Body of pancreas (tissue), 4 donors: ENCODE data around the gene SRSF4. TPM values are rescaled to one million over a fixed set of nuclear protein-coding genes. Genes with fewer than 3 reads are reported as not detected.
A peak's percentile ranks its signal among the peaks of the same experiment; 100 is the strongest.

ENCODE experiments used
- ATAC-seq: fragments of 150-250 bp; one replicate; pipeline ENCODE4 v1.9.1; 2016
- DNase-seq, 4 donors: peaks; one replicate each; pipeline ENCODE4 v3.0.0-alpha.2; 2019
- H3K27ac ChIP-seq, 4 donors: fragments of 200-600 bp; sonication (generic); 1 replicate in 3 of 4; 2 replicates in 1 of 4; pipeline versions ENCODE4 v1.5.1 to v1.6.1; 2016 to 2019; ENCODE audit warnings: mild to moderate bottlenecking in 1 of 4, mixed read lengths in 1 of 4, moderate library complexity in 1 of 4
- H3K27me3 ChIP-seq, 2 donors: fragments of 200-600 bp; sonication (generic); one replicate each; pipeline ENCODE4 v1.6.0; 2016; ENCODE audit warnings: mild to moderate bottlenecking in 1 of 2
- H3K36me3 ChIP-seq, 2 donors: fragments of 200-600 bp; sonication (generic); replicated peaks in 1 of 2; 2 replicates each; pipeline ENCODE4 v1.5.1; 2016; ENCODE audit warnings: low read depth in 2 of 2; ENCODE audit not compliant: insufficient read depth in 1 of 2
- H3K4me1 ChIP-seq: fragments of 200-600 bp; sonication (generic); one replicate; pipeline ENCODE4 v1.6.0; 2016
- H3K4me3 ChIP-seq, 2 donors: fragments of 200-600 bp; sonication (generic); 1 replicate in 1 of 2; 2 replicates in 1 of 2; pipeline ENCODE4 v1.5.1; 2016 to 2019
- H3K9me3 ChIP-seq, 3 donors: fragments of 200-600 bp; sonication (generic); 1 replicate in 2 of 3; 2 replicates in 1 of 3; pipeline ENCODE4 v1.5.1; 2016
- POLR2A ChIP-seq, 3 donors: fragments of 450-650 bp; IDR thresholded peaks; one replicate each; pipeline ENCODE4 v1.6.1; 2016; ENCODE audit warnings: antibody characterized with exemption in 3 of 3, mild to moderate bottlenecking in 2 of 3
- WGBS, 2 donors: methylation state at CpG; one replicate each; pipeline ENCODE4 v1.1.5; 2017; 5-methylcytosine and 5-hydroxymethylcytosine counted together
- intact Hi-C: fragments of 100-400 bp; cut with DNase I; formaldehyde crosslinking; loops from one replicate; pipeline ENCODE4 v1.15.1; 2023
- total RNA-seq, 2 donors: library from RNA; depleted of rRNA; stranded (reverse); fragments of >200 nt; gene quantifications; one replicate each; pipeline ENCODE4 v1.1.0, GENCODE V29; 2016
- TF ChIP-seq, protein P1 (sequence below), 7 experiments: fragments of 450-650 bp in 4 of 7; fragments of 200-600 bp in 3 of 7; sonication (generic) in 3 of 7; IDR thresholded peaks; one replicate each; pipeline ENCODE4 v1.5.1; 2016 to 2019; ENCODE audit warnings: antibody characterized with exemption in 7 of 7

Gene SRSF4
- total RNA-seq, 2 donors from 2014 or later, result 50.3 to 58.3 TPM

- Histone ChIP-seq H3K9me3 (no peaks in the 10 kb centered on the region), H3K27ac (no peak overlapping the region), H3K4me3 (no peak overlapping the region), H3K4me1 (no peaks in the 10 kb centered on the region), H3K27me3 (no peaks in the 10 kb centered on the region), H3K36me3 (no peaks in the 10 kb centered on the region)
- TF ChIP-seq, protein P1, sequence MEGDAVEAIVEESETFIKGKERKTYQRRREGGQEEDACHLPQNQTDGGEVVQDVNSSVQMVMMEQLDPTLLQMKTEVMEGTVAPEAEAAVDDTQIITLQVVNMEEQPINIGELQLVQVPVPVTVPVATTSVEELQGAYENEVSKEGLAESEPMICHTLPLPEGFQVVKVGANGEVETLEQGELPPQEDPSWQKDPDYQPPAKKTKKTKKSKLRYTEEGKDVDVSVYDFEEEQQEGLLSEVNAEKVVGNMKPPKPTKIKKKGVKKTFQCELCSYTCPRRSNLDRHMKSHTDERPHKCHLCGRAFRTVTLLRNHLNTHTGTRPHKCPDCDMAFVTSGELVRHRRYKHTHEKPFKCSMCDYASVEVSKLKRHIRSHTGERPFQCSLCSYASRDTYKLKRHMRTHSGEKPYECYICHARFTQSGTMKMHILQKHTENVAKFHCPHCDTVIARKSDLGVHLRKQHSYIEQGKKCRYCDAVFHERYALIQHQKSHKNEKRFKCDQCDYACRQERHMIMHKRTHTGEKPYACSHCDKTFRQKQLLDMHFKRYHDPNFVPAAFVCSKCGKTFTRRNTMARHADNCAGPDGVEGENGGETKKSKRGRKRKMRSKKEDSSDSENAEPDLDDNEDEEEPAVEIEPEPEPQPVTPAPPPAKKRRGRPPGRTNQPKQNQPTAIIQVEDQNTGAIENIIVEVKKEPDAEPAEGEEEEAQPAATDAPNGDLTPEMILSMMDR (IDR thresholded peaks at IDR 0.05), result no peak
- no peak for TF ChIP-seq POLR2A (IDR thresholded peaks at IDR 0.05)
- WGBS, 2 donors, result 91 to 94% methylated on average over 7 to 8 of the region's 8 CpGs
- DNase-seq (no peak), ATAC-seq (no peak)
- intact Hi-C loops, result no loop called here
Observed at GRCh38 chr1:29193879-29194455, 12.3 kb upstream of the SRSF4 start.

DNA sequence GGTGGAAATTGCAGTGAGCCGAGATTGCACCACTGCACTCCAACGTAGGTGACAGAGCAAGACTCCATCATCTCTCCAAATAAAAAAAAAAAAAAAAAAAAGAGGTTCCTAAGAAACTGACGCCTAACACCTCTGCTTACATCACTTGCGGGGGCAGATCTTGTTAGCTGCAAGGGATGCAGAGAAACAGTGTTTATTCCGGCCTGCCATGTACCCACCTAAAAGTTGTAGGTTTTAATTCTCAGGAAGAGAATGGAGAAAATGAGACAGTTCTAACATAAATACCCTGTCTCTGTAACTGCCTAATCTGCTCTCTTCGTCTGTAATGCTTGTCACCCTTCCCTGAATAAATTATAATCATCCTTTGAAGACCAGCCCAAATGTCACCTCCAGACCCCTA, 9.0 kb upstream of the SRSF4 start:
- Histone ChIP-seq H3K4me3 (no peak overlapping the region), H3K36me3 (no peaks in the 10 kb centered on the region), H3K9me3 (no peaks in the 10 kb centered on the region), H3K27ac (no peak overlapping the region), H3K27me3 (no peaks in the 10 kb centered on the region), H3K4me1 (no peaks in the 10 kb centered on the region)
- TF ChIP-seq, protein P1 (IDR thresholded peaks at IDR 0.05), result no peak
- no peak for TF ChIP-seq POLR2A (IDR thresholded peaks at IDR 0.05)
- no peak for DNase-seq
- ATAC-seq, result no peak
- intact Hi-C loops, result no loop called here
- WGBS, 2 donors, result 84 to 92% methylated on average over 6 of the region's 6 CpGs

DNA sequence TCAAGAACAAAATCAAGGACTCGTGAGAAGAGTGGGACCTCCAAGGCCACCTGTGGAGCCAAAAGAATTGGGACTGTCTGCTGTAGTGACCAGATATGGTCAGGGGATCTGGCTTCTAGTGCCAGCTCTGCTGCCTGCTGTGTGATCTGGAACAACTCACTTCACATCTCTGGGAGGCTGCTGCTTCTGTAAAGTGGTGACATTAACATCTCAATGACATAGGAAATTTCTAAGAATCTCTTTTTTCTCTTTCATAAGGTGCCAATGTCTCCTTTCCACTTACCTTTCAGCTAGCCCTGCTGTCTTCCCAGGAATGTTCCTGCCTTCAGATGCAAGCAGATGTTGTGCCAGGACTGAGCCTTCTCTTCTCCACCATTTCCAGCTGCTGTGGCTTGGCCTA, 5.0 kb upstream of the SRSF4 start:
- H3K27me3 ChIP-seq, result no peaks in the 10 kb centered on the region
- no peak overlapping the region for H3K4me3 ChIP-seq
- ATAC-seq (no peak), DNase-seq (peak in 1 of 4 donors; percentile 3)
- no peak overlapping the region for H3K27ac ChIP-seq
- no peaks in the 10 kb centered on the region for H3K36me3 ChIP-seq
- WGBS, 2 donors, result 41 to 42% methylated on average over 1 of the region's 1 CpG
- TF ChIP-seq, protein P1 (IDR thresholded peaks at IDR 0.05), result no peak
- no peak for TF ChIP-seq POLR2A (IDR thresholded peaks at IDR 0.05)
- intact Hi-C loops, result no loop called here
- H3K4me1 ChIP-seq, result peaks cover 6% of the 10 kb centered on the region
- H3K9me3 ChIP-seq, result no peaks in the 10 kb centered on the region

DNA sequence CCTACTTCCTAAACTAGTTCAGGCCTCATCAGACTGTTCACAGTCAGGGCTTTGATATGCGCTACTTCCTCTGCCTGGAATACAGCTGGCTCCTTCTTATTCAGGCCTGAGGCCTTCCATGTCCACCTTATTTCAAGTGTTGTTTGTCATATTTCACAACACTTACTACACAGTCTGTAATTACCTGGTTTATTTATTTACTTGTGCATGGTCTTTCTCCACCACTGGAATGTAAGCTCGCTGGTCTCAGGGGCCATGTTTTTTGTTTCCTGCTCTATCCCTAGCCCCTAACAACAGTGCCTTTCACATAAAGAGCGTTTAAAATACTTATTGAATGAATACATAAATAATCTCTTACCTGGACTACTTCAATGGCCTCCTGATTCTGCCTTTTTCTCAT, 4.6 kb upstream of the SRSF4 start:
- Histone ChIP-seq H3K36me3 (no peaks in the 10 kb centered on the region), H3K4me1 (peaks cover 6% of the 10 kb centered on the region), H3K9me3 (no peaks in the 10 kb centered on the region), H3K4me3 (no peak overlapping the region), H3K27ac (no peak overlapping the region), H3K27me3 (no peaks in the 10 kb centered on the region)
- intact Hi-C loops, result no loop called here
- no peak for TF ChIP-seq POLR2A (IDR thresholded peaks at IDR 0.05)
- TF ChIP-seq, protein P1 (IDR thresholded peaks at IDR 0.05), result no peak
- WGBS, 2 donors, result 51 to 60% methylated on average over 3 of the region's 3 CpGs
- DNase-seq (no peak), ATAC-seq (no peak)

GRCh38 chr1:29183287-29183686, 1.6 kb upstream of the SRSF4 start:
- WGBS, 2 donors, result 29 to 41% methylated on average over 1 of the region's 1 CpG

More at GRCh38 chr1:29183287-29183686, 1.6 kb upstream of the SRSF4 start:
- TF ChIP-seq, protein P1 (IDR thresholded peaks at IDR 0.05), result no peak
- no peak for TF ChIP-seq POLR2A (IDR thresholded peaks at IDR 0.05)
- Histone ChIP-seq H3K36me3 (no peaks in the 10 kb centered on the region), H3K4me1 (peaks cover 27% of the 10 kb centered on the region), H3K27me3 (no peaks in the 10 kb centered on the region), H3K27ac (no peak overlapping the region), H3K4me3 (no peak overlapping the region), H3K9me3 (no peaks in the 10 kb centered on the region)
- DNase-seq (no peak), ATAC-seq (no peak)
- intact Hi-C loops, result no loop called here
